HG02798 (cell line): Measurements from ENCODE around the gene ZNF14.
"Not testable (repeated sequence)": the region's sequence is repeated elsewhere in the genome, so short reads cannot be mapped to it uniquely, and the experiment has no call there.

Experiments used
- ATAC-seq: cut with Tn5 transposase; IDR thresholded peaks from one replicate; pipeline ENCODE4 v1.9.1; 2021; ENCODE audit warnings: mild to moderate bottlenecking; ENCODE audit not compliant: unreplicated experiment, poor library complexity

ZNF14 gene

DNA sequence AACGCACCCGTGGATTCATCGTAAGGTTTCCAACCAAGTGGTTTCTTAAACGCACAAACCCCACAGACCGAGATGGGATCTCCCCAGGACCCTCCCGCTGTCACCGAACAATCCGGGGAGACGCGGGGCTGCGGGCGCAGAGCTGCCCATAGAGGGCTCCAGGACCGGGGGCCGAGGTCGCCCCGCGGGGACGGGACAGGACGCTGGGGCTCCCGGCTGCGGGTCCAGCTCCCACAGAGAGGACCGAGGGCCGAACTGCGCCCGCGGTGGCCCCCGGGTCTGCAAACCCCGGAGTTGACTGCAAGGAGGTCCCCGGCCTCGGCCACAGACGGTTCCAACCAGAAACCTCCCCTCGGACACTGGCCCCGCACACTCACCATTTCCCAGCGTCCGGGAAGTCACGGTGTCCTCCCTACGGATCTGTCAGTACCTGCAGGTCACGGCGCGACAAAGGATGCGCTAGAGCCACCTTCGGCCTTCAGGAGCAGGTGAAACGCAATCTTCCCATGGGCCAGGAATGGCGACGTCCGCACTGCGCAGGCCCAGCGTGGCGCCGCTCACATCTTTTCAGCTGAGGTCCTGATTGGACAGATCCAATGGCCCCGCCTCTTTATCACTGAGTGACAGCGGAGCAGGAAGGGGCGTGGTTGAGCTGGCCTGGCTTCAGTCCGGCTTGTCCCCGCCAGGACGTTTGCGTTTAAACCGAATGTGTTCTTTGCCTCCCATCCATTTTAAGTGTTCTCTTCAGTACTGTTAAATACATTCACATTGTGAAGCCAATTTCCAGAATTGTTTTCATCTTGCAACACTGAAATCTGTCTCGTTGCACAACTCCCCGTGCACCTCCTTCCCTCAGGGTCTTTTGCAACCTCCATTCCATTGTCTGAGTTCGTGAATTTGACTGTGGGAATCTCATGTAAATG lies at the start of gene ZNF14:
Gene ZNF14, minus strand, starts transcription at position 534 of the 923 bp plus-strand sequence. Its CDS starts 154 bp downstream, at position 380.
- ATAC-seq, result peak; percentile 99

DNA sequence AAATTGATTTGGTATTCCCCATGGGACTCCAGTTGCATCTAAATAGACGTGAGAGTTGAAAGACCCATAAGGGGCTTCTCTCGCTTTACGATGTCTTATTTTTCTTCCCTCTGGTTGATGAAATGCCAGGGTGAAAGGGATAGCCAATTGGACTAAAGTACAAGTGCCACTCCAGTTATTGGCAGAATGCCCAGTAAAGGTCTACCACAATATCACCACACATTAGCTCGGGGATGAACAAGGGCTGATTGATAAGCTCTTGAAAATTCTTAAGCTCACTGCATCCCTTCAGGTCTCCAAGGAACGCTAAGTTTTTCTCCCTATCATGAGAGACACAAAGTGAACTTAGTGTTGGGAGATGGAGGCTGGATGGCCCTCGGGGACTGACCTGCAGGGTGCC lies 48.9 kb upstream of the ZNF14 start:
- ATAC-seq, result not testable (repeated sequence)

DNA sequence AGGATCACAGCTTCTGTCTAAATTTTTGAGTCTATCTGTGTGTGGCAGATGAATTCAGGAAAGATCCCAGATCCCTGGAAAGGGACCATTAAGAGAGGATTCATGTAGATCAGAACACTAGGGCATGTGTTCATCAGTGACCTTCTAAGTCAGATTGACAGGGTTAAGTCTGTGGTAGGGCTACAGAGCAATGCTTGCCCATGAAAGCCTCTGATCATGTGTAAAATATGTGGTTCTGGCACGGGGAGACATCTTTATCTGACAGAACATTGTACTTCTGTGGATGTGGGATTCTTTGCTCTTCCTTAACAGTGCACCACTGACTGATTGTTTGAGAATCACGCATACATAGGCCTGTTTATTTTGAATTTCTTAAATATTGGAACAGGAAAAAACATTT lies 45.8 kb upstream of the ZNF14 start:
- ATAC-seq, result no peak

DNA sequence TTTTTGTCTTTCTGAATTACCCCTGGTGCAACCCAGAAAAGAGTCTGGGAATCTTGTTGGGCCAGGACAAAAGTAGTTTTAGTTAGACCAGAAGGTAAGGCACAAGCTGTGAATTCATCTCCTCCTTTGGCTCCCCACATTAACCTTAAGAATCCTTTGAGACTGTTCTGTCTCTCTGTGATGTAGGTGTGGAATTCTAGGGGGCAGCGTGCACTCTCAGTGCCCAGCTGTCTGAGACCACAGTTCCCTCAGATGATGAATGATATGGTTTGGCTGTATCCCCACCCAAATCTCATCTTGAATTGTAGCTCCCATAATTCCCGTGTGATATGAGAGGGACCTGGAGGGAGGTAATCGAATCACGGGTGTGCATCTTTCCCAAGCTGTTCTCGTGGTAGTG lies 44.8 kb upstream of the ZNF14 start:
- no peak for ATAC-seq

DNA sequence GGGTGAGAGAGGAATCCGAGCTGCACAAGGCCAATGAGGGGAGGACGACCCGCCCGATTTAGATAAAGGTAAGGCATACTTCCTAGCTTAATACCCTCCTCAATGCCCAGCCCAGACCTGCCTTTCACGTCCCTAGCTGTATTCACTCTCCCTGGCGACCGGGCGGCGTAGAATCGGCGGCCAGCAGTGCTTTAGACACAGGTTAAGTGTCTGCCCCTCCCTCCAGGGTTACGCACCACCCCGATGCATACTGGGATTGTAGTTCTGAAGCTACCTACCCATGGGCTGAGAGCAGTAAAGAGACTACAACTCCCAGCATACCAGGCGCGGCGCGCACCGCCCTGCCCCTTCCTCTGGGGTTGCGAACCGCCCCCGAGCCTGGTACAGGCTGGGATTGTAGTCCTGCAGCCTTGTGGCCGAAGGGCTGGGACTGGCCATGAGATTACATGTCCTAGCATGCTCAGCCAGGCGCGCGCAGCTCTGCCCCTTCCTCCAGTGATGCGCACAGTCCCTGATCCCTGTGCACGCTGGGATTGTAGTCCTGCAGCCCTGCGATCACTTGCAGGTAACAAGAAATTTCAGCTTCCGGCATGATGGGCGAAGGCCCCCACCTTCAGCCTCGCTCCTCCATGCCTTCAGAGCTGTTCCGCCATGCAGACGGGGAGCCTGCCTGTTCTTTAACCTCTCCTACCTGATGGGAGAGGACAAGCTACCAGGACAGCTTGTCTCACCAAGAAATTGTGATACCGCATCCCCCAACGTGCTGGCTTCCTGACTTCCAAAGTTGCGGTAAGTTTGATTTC lies 43.5 kb upstream of the ZNF14 start:
- ATAC-seq, result peak; percentile 98

DNA sequence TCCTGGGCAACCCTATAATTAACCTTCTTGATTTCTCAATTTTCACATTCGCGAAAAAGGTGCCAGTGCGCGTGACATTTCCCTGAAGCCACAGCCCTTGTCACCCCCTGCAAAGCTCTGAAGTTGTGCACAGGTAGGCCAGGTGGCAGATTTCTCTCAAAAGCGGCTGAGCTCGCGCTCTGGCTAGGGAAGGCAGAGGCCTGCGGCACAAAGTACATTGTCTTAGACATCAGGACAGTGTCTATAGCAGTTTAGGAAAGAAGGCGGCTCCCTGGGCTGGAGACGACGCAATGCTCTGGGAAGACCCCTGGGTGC lies 42.9 kb upstream of the ZNF14 start:
- ATAC-seq, result no peak

DNA sequence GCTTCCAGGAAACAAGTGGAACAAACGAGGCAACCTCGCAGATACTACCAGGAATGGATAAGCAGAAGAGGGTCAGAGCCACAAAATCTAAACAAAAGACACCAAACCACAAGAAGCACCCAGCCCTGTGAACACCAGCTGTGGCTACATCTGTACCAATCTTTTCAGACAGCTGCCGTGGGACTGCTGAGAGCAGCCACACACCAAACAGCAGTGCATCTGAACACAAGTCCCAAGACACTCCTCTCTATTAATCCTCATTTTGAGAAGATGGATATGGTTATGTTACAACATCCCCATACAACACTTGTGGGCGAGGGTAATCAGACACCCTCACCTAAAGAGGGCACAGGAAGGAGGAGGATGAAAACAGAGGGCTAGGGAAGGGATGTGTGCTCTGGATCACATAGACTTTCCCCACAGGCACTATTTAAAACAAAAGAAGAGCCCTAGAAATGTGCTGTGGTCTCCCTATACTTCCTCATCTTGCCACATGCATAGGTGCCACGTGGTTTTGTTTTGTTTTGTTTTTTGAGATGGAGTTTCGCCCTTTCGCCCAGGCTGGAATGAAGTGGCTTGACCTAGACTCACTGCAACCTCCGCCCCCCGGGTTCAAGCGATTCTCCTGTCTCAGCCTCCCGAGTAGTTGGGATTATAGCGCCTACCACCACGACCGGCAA lies 41.6 kb upstream of the ZNF14 start:
- no peak for ATAC-seq

DNA sequence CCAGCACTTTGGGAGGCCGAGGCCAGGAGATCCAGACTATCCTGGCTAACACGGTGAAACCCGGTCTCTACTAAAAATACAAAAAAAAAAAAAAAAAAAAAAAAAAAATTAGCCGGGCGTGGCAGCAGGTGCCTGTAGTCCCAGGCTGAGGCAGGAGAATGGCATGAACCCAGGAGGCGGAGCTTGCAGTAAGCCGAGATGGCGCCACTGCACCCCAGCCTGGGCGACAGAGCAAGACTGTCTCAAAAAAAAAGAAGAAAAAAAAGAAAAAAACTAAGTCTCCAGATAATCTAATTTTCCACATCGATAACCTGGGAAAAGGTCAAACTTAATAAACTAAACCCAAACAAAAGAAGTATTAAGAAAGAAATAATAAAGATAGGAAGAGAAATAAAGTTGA lies 39.1 kb upstream of the ZNF14 start:
- ATAC-seq, result not testable (repeated sequence)

DNA sequence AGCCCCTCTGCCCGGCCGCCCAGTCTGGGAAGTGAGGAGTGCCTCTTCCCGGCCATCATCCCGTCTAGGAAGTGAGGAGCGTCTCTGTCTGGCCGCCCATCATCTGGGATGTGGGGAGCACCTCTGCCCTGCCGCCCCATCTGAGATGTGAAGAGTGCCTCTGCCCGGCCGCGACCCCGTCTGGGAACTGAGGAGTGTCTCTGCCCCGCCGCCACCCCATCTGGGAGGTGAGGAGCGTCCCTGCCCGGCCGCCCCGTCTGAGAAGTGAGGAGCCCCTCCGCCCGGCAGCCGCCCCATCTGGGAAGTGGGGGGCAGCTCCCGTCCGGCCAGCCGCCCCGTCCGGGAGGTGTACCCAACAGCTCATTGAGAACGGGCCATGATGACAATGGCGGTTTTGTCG lies 37.1 kb upstream of the ZNF14 start:
- ATAC-seq, result not testable (repeated sequence)

DNA sequence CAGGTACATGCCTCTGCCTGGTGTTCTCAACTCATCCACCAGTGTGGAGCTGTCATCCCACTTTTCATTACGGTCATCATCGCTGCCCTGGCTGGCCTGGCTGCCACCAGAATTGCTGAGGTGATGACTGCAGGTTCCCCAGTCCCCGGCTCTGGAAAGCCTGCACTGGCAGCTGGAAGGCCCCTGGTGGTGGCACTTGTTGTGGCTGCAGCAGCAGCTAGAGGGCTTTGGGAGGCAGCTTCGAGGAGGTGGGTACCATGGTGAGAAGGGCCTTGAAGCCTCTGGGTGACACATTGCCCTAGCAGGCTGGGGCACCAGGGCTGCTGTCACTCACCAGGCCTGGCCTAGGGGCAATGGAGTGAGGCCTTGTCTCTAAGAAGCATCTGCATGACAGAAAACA lies 25.3 kb upstream of the ZNF14 start:
- no peak for ATAC-seq

DNA sequence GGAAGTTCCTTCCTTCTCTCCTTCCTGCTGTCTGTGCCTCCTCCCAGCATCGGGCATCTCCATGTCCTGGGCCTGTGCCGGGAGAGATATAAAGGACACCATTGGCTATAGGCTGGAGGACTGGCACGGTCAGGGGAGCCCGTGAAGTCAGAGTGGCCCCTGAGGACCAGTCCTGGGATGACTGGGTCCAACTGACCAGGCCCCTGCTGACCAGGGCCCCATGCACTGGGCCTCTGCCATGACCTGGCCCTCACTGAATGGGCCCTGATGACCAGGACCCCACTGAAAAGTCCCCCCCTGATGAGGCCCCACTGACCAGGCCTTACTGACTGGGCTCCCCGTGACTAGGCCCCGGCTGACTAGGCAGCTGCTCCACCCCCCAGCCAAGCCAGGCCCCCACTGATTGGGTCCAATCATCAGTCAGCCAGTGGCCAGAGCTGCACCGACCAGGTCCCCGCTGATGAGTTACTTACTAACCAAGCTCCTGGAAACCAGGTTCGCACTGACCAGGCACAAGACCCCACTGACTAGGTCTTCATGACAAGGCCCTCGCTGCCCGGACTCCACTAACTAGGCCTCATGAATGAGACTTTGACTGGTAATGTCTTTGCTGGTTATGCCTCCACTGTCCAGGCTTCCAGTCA lies 20.0 kb upstream of the ZNF14 start:
- no peak for ATAC-seq

DNA sequence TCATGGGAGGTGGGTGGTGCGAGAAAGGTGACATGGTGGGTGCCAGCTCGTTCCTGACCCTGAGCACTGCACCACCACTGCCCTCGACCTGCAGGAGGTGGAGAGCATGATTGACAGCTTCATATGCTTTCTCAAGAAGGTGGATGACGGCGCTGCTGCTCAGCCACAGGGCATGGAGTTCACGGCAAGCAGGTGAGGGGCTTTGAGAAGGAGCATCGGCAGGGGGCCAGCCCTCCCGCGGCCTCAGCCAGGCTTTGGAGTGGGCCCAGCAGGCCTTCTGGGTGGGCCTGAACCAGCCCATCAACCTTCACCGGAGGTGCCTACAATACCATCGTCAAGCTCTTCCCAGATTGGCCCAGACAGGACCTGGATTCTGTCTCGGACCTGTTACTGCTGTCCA lies 18.9 kb upstream of the ZNF14 start:
- ATAC-seq, result no peak

DNA sequence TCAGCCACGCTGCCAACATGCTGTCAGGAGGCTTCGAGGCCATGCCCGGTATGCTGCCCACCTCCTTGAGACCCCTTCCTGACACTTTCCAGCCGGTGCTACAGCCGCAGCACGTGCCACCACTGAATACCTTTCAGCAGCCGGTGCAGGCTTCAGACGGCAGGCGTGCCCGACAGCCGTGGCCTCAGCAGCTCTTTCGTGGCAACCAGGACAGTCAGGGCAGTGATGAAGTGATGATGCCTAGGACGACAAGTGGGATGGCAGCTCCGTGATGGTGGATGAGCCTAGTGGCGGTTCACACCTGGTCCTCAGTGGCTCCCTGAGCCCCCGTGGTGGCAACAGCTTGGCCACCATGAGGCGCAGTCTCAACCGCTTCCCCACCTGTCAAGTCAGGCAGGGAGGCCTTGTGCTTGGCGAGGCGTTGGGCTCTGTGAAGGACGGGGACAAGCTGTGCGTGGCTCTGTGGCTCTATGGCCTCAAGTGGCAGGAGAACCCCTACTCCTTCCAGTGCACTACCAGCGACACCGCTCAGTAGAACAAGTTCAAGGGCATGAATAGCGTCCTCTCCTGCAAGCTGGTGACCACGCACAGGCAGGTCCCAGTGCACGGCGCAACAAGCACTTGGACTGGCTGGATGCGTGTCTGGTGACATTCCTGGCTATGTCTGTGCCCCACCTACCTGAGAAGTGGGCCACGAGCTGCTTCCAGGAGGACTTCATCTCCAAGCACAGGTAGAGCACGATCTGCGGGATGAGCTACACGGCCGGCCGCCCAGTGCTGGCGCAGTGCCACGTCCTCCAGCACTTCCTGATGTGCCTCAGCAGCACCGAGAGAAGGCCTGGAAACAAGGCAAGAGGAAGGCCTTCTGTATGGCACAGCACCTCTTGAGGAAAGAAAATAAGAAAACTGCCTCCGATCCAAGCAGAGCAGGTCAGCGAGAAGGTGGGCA lies 18.2 kb upstream of the ZNF14 start:
- ATAC-seq, result no peak

DNA sequence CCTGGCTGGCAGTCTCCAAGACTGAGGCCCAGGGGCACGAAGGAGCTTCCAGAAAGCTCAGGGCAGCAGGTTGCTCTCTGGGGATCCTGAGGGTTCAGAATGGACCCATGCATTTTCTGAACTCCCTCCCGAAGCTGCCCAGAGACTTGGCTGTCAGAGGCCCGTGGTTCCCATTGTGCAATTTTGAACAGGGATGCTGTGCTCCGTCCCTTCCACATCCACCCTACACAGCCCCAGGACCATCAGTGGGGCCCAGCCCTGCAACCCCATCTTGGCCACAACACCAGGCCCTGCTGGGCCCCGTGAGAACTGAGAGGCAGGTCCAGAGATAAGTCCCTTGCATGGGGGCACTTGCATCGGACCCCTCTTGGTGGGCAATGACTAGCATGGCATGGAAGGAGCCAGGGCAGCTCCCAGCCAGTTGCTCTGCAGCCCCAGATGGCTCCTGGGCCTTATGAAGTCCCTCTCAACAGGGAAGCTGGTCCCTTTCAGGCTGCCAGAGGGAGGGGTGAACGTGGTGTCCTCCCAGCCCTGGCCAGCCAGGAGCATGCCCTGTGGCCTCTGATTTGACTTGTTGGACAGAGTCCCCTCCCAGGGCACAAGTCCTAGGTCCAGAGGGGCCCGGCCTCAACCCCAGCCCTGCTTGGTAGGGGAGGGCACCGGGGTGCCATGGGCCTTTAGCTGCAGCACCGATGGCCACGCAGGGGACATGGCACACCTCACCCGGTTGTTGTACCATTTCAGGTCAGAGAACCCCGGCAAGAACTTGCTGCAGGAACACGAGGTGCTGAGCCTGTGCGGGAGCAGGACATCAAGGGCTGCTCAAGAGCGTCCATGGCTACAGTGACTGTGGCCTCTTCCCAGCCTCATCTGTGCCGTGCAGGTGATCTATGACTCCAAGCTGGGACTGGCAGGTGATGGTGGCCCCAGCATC lies 17.3 kb upstream of the ZNF14 start:
- no peak for ATAC-seq

DNA sequence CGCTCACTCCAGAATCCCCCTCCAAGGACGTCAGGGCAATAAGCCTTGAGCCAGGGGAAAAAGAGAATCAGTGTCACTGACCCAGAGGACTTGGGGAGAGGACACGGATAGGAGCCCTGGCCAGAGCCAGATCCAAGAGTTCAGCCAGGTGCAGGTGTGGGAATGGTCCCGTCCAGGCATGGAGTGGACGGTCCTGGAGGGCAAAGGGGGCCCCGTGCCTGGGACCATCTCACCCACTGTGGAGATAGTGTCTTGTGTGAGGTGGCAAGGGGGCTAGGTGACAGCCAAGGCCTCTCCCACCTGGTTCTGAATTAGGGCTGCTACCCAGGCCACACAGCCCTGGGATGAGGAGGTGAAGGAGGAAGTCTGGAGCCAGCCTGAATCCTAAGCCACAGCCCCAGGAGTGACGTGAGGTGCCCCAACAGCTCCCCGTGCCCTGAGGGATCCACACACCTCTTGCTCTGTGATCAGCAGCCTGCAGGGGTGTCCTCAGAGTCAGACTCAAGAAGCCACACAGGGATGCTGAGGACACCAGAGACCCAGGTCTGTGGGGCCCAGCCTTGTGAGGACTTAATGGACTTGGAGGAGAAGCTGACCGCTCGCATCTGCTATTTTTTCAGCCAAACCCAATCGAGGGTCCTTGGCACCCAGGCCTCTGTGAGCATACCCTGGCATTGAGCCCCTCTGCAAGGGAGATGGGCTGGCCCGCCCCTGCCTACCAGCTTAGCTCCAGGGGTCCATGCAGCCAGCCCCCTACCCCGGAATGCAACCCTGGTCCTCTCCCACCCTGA lies 16.4 kb upstream of the ZNF14 start:
- ATAC-seq, result no peak

DNA sequence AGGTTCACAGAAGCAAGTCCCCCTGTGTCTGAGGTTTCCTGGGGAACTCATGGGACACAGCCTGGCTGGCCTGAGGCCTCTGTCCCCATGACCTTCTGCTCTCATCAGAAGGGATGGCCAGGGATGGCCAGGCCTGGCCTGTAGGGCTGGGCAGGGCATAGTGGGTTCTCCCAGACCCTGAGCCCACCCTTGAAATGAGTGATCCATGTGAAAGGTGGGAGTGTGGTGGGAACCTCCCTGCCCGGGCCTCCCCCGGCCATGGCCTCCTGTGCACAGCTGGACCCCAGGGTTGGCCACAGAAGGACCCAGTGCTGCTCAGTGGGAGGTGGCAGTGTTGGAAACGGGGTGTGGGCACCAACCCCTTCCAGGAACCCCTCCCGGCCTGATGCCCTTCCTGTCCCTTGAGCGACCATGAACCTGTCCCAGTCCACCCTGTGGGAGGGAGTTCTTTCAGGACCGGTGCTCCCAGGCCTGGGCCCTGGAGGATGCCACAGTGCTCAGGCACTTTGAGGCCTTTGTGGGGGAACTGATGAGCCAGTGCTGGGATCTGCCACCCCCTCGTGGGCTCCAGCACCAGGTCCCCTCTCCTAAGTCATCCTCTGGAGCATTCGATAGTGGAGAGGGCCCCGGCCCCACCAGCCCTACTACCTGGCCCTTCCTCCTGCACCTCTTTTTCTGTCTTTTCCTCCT lies 15.5 kb upstream of the ZNF14 start:
- no peak for ATAC-seq
